HG03196 (cell line): ENCODE results near the gene NKX2-1.

Experiments used
- ATAC-seq: cut with Tn5 transposase; IDR thresholded peaks from one replicate; pipeline ENCODE4 v1.9.1; 2021; ENCODE audit not compliant: unreplicated experiment

Gene NKX2-1

DNA sequence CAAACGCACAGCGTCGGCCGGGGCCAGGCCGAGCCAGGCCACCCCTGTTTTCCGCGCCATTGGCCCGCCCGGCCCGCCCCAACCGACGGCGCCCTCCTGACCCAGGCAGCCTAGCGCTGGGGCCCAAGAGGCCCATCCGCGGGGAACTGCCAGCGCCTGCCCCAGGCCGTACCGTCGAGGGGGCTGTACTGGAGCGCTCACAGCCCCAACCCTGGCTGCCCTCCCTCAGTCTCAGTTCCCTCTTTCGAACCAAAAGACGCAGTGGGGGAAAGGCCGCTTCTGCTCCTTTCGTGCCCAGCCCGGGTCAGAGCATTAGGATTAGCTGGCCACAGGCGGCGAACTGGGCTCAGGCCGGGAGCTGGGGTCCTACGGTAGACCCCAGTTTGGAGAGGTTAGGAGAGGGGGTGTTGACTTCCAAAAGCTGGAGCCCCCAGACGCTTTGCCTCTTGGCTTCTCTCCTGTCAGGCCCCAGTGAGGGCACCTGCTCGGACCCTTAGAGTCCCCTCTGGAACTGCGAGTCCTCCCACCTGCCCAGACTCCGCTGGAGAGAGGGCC is 1.9 kb downstream of the NKX2-1 start:
- ATAC-seq, result no peak

DNA sequence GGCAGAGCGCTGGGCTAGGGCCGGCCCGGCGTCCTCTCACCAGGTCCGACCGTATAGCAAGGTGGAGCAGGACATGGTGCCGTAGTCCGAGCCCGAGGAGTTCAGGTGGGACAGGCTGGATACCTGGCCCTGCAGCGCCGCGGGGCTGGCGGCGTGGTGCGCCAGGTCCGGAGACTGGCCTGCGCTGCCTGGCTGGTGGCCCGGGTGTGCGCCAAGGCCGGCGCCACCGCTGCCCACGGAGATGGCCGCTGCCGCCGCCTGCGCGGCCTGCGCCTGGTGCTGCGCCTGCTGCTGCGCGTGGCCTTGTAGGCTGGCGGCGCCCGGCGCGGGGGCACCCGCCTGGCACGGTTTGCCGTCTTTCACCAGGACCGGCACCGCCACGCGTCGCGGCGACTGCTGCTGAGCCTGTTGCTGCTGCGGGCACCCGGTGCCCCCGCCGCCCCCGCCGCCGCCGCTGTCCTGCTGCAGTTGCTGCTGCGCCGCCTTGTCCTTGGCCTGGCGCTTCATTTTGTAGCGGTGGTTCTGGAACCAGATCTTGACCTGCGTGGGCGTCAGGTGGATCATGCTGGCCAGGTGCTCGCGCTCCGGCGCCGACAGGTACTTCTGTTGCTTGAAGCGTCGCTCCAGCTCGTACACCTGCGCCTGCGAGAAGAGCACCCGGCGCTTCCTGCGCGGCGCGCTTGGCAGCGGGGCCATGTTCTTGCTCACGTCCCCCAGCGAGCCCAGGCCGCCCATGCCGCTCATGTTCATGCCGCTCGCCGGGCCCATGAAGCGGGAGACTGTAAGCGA is 2.6 kb downstream of the NKX2-1 start:
- ATAC-seq, result no peak

DNA sequence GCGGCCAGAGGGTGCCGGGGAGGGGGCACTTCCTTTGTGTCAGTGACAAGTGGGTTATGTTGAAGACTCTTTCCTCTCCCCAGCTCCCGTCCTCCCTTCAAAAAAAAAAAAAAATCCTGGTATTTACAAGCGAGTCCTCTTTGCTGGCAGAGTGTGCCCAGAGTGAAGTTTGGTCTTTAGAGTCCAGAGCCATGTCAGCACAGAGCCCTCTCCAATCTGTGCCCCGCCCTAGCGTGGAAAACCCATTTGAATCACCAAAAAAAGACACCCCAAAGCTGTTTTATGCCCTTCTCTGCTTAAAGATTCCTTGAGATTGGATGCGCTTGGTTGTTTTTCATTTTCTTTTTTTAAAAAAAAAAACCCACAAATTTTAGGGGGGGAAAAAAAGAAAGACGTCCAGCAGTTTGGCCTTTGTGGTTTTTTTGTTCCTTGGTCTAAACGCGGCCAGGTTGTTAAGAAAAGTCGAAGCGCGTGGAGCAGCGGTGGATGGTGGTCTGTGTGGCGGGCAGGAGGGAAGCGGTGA is 3.3 kb downstream of the NKX2-1 start:
- no peak for ATAC-seq

DNA sequence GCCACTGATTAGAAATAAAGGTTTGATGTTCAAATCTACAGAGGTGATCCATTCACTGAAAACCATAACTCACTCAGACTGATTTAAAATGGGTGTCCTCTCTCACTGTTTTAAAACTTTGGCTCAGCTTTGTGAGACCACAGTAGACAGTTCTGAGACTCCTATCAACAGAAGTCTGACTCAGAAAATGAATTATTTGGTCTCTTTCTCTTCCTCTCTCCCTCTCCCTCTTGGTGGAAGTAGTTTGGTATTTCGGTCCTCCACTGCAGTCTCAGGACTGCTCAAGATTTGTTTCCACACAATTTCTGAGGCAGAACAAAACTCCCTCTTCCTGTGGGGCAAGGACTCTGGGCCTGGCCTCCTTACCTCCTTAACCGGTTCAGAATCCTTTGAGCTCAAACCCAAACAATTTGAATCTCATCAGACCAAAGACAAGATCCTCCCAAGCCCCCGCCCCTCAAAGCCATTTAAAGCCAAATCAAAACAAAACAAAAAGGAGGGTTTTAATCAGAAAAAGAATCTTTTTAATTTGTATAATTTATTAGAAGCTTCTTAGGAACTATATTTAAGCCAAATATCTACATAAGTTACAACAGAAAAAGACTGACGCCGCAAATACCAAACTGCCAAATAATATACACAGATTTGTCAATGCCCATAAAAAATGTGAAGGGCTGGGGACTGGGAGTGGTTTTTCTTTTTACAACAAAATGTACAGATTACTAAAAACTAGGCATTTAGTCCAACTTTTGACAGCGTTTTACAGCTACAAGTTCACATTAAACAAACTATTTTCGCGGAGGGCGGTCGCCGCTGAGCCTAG is 3.9 kb downstream of the NKX2-1 start:
- no peak for ATAC-seq

DNA sequence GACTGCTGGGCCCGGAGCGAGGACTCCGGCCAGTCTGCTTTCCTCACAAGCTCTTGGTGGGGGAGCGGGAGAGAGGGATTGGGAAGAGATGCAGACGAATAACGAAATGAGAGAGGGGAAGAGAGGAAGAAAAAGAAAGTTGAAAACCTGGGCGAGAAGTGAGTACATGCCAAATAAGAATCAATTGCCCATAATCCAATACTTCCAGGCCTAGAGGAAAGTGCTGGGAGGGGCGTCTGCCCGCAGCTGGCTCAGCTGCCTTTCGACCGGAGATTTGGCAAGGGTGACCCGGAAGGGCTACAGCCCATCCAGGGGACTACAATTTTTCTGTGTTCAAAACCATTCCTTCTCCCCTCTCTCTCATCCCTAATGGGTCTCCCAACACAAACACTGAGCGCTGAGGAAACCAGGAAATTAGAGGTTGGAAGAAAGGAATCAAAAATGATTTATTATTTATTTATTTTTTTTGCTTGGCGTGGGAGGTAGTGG is 4.9 kb downstream of the NKX2-1 start:
- no peak for ATAC-seq

DNA sequence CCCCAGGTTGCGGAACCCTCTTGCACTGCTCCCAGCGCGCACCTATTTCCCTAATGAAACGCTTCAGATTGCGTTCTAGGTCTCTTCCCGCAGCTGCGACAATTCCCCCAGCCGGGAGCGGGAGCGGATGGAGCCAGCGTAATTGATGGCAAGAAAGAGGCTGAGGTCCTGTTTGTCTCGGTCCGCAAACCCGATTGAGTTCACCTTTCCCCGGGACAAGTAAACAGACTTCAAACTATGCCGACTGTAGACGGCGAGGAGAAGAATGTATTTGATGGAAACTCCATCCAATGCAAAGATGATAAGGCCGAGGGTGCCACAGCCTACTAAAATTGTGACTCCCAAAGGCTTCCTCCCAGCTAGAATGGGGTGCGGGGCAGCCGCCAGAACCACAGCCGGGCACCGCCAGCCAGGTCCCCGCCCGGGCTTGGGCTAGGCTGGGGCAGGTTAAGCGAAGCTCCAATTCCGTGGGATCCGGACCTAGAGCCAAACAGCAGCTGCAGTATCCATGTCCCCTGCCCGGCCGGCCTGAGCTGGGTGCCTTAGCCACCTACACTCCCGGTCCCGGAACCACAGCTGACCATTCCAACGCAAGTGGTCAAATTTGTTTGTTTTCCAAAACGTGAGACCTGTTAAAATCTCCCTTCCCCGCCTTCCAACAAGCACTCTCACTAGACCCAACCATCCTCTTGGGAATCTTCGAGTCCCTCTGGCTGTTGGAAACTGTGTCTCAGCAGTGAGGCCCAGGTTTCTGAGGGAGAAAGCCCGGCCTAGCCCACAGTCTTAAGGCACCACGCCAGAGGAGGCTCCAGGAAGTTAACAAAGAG is 5.5 kb downstream of the NKX2-1 start:
- no peak for ATAC-seq

DNA sequence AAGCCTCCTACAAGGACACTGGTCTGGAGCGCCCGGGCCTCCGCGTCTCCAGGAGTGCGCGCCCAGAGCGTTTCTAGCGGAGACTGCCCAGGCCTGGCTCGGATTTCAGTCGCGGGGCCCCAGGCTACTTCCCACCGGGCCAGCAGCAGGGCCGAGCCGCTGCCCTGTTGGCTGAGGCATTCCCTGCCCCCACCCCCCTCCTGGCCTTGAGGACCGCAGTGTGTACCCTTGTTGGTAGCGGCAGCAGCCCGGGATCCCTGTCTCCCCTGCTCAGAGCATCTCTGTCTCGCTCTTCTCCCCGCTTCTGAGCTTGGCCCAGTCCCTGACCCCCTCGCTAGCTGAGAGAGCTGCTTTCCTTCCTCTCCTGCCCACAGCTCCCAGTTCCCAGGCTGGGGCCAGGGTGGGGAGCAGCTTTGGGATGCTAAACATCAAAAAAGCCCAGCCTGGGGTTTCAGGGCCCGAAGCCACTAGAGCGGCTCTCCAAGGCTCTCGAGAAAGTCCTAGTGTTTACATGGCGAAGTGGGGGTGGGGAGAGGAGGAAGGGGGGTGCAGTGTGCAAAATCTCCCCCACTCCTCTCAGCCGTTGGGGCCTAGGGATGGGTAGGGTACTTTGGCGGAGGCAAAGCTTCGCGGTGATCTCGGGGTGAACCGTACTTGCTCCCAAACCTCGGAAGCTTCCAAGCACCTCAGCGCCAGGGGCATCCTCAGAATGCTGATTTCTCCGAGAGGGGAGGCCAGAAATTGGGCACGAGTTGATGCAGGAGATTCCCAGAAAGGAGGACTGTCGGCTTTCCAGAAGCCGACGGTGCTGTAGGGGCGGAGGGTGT is 6.4 kb downstream of the NKX2-1 start:
- no peak for ATAC-seq

DNA sequence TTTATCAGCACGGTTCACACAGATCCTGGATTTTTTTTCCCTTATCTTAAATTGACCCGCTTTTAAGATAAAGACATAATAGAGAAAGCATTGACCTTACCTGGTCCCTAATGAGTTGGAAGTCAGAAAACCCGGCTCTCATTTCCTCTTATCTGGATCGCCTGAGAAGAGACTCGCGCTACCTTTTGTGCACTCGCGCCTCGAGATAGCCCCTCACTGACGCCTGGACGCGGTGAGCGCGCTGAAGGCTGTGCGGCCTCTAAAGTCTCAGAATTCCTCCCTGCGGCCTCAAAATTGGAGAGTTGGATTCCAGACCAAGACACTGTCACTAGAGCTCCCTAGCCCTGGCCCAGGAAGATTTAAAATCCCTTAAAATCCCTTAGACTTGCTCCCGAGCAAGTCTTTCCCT is 7.0 kb downstream of the NKX2-1 start:
- ATAC-seq, result no peak

DNA sequence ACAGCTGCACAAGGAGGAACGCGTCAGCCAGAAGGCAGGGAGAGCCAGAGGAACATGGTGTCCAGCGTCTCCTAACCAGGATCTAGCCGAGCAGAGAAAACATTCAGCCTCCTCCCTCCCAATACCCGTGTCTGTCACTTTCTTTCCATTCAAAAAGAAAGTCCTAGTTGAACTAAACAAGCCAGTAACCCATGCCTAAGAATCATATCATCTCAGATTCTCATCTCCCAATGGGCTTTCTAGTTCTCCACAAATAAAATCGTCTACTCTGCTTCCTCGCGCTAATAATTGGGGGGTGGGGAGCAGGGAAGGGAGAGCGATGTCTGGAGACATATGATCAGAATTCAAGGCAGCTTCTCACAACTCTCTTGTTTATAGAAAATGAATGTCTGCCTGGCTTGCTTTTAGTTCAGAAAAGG is 7.4 kb downstream of the NKX2-1 start:
- no peak for ATAC-seq

DNA sequence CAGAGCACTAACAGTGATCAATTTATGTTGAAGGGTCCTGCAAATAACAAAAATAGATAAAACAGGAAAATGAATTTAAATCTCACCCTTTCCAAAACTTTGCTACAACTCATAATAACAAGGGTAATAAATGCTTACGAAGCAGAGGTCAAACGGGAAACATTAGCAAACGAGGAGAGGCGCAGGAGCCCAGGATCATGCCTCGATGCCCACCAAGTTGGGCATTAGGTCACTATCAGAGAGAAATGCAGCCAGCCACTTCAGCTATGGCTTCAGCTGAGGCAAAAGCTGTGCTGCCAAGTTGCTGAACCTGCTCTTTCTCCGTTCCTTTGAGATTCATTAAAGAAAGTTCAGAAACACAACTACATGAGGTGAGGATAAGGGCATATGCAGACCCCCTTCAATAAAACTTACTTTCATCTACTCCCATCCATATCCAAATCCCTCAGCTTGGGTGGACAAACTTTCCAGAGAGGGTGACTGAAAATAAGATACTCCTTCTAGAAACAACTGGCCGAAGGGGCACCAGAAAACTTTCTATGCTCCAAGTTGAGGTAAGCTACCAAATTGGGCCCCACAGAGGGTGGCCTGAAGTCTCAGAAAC is 7.9 kb downstream of the NKX2-1 start:
- ATAC-seq, result no peak

DNA sequence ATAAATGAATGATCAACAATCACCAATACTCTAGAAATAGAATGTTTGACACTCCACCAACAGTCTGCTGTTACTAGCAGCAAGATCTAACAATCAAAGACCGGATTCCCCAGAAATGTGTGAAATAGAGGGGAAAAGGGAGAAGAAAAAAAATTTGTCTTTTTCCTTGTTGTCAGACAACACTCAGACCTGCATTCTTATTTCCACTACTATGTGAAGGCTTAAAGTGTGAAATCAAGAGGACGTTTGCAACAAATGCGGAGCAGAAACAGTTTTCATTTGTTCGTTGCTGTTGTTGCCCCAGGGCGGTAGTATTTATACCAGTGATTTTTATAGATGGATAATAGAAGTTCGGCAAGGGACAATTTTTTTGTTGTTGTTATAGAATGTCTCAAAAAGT is 9.2 kb downstream of the NKX2-1 start:
- ATAC-seq, result no peak

DNA sequence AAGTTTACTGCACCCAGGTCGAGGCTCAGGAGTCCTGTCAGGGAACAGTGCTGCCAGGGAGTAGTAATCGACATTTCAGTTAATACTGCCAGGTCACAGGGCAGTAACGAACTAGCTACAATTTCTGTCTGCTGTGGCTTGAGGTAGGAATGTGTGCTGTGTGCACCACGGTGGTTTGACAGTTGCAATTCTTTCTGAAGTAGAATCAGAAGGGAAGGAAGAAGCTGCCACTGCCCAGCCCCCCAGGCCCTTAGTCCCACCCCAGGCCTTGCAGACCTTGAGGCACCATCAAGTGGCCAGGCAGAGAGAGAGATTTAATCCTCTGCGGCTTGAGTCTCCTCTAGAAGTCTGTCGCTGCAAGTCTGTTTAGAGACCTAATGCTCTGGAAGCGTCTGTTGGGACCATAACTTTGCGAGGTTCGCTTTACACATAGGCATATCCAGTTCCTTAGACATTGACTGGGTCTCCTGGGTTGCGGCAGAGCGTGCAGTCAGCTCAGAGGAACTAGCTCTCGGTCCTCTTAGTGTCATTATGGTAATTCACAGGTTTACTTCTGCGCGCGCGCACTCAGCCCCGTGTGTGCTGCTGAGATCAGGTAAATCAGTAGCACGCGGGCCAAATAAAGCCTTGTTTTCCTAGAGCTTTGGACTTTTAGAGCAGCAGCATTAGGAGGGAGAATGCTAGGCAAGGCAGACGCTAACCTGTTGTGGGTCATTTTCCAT is 9.8 kb downstream of the NKX2-1 start:
- ATAC-seq, result no peak

DNA sequence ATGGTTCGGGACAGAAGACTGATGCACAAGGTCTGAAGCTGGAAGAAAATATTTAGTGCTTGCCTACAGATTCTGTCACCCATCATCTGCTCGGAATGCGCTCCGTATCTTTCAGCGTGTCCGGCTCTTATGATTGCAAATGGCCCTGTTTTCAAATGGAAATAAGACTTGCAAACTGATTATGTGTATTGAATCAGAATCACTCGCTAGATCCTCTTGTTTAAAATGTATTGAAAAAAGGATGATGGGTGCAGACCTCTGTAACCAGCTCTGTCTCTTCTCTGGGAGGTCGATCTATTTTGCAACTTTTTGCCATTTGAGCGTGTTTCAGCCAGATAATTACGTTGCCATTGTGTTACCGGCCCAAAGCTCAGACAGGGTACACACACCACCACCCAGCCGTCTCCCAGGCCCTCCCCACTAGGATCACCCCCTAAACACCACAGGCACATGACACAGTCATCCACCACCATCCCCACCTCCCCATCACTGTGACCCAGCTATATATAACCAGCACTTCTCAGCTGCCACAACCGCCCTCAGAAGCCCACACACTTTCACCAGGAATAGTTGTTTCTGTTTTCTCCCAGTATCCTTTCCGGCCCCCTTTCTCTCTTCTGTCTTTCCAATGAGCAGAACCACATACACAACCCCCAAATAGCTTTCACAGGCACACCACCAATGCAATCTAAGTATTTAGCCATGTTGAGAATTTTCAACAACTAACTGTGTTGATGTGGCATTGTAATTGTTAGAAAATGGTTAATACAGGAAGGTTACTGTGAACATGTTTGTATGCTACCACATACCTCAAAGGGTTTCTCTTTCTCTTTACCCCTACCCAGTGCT is 10.7 kb downstream of the NKX2-1 start:
- ATAC-seq, result no peak

DNA sequence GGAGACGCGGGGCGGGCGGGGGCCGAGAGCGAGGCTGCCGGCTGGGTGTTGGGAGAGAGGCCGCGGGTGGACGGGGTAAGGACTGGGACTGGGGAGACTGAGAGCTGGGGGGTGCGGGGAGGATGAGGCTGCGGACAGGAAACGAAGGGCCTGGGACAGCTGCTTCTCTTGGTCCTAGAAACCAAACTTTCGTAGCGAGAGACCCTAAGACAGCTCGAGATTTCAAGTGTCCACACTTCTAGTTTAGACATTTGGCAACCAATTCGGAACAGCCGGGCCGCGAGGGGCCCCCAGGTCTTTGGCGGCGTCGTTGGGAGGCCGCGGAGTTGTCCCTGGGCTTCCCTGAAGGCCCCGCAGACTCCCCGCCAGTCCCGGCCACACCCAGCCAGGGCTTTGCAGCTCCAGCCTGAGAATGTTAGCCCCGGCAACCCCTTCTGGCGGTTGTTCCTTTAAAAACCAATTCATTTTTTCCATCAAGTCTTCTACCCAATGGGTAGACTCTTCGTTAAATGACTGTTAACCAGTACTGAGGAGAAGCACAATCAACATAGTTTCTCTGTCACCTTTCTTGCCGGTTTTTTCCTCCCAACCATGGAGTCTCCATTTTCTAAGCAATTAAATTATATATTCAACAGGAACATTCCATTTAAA is 11.5 kb downstream of the NKX2-1 start:
- no peak for ATAC-seq

DNA sequence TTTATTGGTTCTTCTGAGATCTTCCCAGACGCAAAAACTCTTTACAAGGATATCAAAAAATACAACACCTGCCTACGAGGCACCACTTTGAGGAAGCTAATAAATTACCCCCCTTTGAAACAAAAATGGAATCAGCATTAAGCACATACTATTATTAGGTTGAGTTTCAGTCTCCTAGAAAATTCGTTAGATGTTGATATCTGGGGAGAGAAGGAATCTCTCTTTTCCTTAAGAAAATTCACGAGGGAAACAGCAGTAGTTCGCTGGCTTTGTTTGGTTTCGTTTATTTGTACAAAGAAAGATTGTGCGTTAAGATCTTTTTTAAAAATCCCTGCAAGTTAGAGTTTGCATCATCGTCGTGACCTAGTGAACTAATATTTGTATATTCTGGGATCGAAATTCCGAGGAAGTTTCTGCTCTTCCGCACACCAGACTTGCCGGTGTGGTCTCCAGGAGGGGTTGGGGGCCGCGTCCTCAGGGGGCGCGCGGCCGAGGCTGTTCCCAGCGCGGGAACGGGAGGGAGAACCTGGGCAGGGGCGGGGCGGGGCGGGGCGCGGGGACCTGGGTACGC is 12.1 kb downstream of the NKX2-1 start:
- ATAC-seq, result no peak

DNA sequence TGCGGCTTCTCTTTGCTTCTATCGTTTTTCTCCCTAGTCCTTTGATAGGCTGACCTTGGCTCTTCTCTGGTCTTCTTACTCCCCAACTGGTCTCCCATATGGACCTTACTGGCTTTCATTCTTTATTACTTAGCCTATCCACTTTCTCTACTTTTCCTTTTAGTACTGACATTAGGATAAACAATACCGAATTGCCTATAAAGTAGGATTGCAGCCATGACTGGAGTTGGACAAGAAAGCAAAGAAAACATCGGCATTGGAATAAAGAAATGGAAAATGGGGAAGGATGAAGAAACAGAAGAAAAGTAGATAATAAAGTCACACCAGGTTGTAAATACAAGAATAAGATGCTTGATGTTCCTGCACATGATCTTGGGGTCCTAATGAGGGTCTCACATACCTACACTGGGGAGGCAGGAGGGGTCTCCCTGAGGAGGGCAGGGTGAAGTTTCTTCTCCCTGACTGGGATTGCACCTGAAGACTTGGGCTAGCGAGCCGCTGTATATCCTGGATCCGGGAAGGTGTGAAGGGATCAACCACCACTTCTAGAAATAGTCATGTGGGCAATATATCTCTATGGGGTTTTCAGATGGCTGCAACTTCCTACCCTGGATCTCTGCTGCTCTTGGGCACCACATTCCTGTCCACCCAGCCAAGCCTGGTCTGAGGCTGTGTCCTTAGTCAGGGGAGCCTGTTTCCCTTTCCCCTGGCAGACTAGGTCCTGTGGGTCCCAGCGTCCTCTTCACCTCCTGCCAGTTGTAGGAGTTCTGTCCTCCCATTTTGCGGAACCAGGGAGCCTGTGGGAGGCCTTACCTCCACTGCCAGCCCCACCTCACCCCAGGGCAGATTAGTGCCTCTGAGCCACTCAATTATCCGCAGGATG is 13.1 kb downstream of the NKX2-1 start:
- no peak for ATAC-seq
